Stimulated activated CD4-positive, alpha-beta T cell treated with anti-CD3 and anti-CD28 coated beads, Interleukin-15, amount 100 ng/mL, for 48 hours (primary cell): ENCODE measurements around the gene SECISBP2.
"Not testable (repeated sequence)": the region's sequence is repeated elsewhere in the genome, so short reads cannot be mapped to it uniquely, and the experiment has no call there.

Source experiments
- DNase-seq, 2 donors: peaks; one replicate each; pipeline ENCODE4 v3.0.0-alpha.2; 2020; ENCODE audit warnings: low read depth in 2 of 2

The SECISBP2 gene

DNA sequence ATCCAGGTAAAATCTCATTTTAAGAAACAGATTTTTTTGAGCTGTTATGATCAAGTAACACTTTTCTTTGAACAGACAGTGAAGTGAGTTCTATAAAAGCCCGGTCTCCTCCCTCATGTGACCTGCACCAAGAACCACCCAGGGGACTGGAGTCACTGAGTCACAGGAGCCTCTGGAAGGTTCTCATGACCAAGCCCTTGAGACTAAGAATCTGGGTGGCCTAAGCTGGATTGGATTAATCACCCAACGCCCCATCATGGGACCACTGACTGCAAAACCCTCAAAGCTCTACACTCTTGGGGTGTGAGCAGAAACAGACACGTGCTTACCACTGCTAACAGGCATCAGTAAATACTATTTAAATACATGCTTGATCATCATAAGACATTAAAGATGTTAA lies 48.4 kb downstream of the SECISBP2 start:
- no peak for DNase-seq

DNA sequence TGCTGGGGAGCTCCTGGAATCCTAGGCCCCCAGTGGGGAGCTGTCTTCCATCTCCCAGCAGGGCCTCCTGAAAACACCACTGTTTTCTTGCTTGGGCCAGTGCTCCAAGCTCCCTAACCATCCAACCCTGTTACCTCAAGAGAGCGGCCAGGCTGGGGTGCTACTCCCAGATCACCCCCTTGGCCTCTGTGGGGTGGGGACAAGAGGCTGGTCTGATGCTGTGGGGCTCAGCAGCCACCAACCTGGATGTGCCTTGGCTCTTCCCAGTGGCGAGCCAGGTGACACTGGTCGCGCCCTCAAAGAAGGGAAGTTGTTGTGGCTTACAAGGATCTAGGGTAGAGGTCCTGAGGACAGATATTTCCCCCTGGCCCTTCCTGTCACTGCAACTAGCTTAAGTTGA lies 49.0 kb downstream of the SECISBP2 start:
- DNase-seq, result no peak

DNA sequence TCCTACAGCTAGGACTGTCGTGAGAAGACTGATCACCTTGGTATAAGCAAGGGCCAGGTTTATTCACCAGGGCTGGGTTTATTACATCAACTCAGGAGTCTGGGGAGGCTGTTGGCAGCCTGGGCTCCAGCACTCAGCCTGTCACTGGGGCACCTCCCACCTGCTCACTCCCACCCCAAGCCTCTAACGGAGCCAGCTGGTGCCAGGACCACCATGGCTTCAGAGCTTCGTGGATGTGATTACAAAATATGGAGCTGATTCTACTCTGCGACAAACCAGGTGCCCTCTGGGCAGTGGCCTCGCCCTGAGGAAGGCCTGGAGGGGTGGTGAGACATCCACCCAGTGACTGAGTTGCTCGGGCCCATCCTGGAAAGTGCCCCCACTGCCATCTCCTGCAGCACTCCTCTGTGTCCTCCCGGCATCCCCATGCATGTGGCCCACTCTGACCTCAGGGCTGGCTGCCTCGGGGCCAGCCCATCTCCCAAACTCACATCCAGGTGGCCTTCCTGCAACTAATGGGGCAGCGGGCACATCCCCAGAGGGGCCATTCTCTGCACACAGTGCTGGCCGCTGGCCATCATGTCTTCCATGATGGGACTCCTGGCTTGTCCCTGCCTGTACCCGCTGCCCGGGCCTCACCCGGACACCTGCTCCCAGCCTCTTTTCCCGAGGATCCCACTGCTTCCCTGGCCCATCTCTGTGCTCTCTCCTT lies 49.6 kb downstream of the SECISBP2 start:
- DNase-seq, result no peak

DNA sequence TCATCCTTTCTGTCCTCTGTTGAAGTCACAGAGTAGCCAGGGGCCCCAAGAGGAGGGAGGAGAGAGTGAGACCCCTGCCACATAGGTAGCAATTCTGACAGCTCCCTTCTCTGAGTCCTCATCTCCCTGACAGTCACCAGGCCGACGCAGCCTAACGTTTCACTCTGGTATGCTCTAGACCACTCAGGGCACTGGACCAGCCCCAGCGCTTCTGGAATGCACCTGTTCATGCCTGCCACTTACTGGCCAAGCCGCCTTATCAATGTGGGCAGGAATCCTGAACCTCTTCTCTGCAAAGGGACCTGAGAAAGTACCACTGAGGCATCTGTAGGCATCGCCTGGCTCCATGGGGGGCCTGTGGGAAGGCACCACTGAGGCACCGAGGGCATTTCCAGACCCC lies 50.2 kb downstream of the SECISBP2 start:
- no peak for DNase-seq

DNA sequence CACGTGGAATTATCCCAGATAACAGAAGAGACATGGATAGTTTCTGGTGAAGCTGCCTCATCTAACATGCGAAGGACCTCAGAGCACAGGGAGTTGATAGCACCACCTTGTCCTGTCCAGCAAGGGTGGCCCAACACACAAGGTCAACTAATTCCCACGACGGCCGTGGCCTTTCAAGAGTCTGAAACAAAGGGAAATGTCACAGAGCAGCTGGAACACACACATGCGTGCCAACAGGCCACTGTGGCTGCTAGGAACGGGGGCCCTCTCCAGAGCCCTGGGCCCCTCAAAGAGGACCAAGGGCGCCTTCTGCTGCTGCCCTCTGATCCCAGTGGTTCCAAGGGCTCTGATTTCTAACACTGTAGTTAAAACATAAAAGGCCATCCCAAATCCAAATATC lies 50.7 kb downstream of the SECISBP2 start:
- no peak for DNase-seq

DNA sequence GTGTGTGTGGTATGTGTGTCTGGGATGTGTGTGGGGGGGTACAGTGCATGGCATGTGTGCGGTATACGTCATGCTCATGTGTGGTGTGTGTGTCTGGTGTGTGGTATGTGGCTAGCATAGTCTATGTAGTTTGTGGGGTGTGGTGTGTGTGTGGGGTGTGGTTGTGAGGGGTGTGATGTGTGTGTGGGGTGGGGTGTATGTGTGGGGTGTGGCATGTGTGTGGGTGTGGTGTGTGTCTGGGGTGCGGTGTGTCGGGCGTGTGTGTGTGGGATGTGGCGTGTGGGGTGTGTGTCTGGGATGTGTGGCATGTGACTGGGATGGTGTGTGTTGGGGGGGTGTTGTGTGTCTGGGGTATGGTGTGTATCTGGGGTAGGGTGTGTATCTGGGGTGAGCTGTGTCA lies 52.3 kb downstream of the SECISBP2 start:
- DNase-seq, result no peak

DNA sequence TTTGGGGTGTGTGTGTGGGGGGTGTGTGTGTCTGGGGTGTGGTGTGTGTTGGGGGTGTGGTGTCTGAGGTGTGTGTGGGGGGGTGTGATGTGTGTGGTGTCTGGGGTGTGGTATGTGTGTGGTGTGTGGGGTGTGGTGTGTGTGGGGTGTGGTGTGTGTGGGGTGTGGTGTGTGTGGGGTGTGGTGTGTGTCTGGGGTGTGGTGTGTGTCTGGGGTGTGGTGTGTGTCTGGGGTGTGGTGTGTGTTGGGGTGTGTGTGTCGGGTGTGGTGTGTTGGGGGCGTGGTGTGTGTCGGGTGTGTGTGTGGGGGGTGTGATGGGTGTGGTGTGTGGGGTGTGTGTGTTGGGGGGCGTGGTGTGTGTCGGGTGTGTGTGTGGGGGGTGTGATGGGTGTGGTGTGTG lies 53.5 kb downstream of the SECISBP2 start:
- DNase-seq, result not testable (repeated sequence)

DNA sequence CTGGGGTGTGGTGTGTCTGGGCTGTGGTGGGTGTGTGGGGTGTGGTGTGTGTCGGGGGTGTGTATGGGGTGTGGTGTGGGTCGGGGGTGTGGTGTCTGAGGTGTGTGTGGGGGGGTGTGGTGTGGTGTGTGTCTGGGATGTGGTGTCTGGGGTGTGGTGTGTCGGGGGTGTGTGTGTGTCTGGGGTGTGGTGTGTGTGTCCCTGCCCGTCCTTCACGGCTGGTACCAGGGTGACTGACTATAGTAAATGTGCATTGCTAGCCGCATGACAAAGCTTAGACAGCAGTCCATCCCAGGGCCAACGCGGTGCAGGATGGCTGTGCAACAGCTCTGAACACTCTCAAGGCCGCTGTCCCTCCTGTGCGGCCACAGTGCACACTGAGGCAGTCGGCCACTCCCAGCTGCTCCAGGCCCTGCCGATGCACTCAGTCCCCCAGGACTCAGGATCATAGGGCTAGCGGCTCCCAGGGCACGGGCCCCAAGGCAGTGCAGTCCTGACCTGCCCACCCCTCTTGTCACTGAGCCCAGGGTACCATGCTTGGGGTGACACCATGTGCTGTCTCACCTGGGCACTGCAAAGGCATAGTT lies 54.0 kb downstream of the SECISBP2 start:
- DNase-seq, result no peak

DNA sequence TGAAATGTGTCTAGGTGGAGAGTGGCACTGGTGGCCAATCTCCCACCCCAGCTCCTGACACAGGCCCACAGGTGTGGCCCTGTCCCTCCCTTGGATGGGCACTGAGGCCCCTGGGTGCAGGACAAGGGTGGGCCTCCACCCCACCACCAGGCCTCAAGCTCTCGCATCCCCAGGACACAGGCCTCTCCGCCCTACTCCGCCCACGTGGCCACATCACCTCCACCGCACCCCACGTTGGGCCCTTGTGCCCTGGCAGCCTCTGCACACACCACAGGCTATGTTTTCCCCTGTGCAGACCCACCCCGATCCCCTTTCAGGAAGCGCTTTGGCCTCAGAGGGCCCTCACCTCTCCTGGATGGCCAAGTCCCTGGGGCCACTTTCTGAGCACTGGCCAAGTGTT lies 54.7 kb downstream of the SECISBP2 start:
- DNase-seq, result no peak

DNA sequence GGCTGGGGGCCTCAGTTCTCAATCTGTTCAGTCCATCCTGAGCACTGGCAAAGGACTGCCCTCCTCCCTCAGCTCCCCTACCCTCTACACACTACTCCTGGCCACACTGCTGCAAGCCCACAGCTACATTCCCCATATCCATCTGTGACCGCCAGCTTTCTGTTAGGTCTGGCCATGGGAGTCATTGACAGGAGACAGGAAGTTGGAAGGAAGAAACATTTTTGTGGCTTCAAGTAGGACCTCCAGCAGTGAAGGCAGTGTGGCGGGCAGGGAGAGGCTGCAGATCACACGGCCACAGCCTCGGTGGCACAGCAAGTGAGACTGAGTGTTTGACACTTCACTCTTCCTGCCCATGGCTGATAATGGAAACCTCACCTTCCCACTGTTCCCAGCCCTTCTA lies 55.9 kb downstream of the SECISBP2 start:
- no peak for DNase-seq

DNA sequence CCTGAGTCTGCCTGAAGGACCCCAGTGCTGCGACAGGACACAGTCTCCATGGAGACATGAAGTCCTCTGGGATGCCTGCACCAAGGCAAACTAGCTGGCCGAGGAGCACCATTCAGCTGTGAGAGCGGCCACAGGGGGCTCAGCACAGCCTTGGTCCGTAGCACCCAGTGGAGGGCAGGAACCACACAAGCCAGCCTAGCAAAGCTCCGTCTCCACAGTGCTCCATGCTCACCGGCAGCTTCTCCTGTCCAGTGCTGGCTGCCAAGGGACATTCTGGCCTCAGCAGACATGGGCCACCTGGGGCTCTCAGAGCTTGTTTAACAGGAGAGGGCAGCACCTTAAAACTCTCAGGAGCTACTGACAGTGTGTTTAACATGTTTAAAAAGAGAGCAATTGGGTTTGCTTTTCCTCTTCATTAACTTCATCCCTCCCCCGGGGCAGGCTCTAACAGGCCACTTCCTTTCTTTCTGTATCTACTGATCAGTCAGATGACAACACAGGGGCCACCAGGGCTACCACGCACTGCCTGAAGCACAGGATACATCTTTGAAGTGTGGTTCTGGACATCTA lies 57.0 kb downstream of the SECISBP2 start:
- no peak for DNase-seq

DNA sequence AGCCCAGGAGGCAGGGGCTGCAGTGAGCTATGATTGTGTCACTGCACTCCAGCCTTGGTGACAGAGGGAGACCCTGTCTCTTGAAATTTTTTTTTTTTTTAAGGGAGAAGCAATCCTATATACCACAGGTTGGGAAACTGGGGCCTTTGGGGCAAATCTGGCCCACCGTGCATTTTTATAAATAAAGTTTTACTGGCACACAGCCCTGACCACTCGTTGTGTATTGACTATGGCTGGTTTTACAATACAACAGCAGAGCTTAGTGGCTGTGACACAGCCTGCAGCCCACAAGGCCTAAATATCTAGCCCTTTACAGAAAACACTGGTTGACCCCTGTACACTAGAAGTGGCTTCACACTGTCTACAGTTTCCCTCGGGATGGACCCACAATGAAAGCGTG lies 58.0 kb downstream of the SECISBP2 start:
- no peak for DNase-seq

DNA sequence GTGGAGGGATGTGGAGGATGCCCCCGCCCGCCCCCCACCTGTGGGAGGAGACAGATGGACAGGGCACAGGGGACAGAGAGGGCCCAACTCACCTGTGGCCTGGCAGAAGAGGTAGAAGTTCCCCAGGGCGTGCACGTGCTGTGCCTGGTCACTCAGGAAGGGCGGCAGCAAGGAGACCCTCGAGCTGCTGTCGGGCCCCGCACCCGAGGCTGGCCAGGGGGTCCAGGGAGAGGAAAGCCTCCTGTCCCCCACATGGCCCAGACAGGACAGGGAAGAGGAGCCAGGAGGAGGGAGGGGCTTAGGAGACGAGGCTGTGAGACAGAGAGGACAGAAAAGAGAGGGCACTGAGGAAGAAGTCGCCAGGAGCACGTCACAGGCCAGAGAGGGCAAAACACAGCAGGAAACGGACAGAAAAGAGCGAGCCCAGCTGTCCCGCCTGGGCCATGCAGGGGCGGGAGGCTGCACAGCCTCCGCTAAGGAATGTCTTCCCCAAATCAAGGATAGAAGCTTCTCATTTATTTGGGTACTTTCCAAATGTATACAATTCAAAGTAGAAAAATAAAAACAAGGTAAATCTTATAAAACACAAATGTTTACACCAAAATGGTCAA lies 58.5 kb downstream of the SECISBP2 start:
- DNase-seq, result no peak

DNA sequence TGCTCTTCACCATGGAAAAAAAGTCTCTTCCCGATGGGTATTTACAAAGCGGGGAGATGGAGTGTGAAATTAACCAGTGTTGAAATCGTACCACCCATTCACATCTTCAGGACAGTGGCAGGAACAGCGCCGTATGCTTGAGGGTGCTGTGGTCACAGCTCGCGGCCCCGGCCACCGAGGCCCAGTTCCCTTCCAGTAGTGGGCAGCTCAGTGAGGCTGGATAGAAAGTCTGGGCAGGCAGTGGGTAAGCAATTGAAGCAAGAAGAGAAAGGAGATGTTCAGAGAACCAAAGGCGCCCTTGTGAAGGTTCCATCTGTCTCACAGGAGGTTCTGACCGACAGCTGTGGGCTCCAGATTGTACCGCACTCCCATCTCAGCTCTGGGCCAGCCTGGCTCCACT lies 59.1 kb downstream of the SECISBP2 start:
- DNase-seq, result no peak

DNA sequence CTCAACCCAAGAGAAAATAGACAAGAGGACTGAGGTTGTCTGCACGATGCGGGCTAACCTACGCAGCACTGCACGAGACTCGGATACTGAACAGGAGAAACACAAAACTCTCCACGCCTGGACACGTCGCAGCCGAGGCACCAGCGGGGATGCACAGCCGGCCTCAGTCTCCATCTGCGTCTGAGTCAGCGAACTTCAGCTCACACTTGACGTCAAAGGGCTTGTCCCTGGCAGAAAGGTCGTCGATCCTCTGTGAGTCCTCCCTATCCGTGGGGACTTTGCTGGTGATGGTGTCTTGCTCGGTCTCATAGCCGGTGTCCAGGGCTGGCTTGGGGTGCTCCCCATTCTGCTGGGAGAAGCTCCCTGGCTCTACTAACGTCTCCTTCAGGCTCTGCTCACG lies 60.2 kb downstream of the SECISBP2 start:
- no peak for DNase-seq

DNA sequence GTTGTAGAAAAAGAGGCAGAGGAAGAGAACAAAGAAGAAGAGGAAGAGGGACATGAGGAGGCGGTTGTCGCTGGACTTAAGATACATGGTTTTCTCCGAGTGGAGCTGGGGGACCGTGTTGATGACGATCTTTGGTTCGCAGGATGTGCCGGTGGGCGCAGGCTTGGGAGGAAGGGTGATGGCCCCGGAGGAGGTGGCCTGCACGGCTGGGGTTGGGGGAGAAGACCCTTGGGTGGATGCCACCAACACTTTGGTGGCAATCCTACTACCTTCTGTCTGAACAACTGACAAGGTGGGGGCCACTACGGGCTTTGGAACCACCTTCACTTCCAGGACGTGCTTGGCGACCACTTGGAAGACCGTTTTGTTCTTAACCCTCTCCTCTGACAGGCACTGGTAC lies 60.7 kb downstream of the SECISBP2 start:
- no peak for DNase-seq

DNA sequence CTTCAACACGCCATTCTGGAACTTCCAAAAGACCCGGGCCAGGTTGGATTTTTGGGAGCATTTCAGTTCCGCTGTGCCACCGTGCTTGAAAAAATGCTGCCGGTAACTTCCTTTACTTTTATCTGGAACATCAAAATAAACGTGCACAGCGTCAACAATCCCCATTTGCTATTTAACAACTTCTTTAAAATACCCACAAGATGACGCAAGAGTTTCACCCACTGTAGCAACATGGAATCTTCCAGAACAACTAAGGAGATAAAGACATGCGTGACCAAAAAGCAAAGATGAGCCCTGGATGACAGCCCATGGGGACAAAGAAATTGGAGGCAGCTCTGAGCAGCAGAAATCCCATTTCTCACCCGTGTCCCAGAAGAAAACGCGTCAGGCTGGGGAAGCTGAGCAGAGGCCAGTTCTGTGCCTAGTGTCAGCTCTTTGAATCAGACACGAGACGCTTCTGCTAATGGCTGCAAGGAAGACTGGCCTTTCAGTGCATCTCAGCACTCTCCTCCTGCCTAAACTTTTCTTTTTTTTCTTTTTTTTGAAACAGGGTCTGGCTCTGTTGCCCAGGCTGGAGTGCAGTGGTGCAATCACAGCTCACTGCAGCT lies 61.3 kb downstream of the SECISBP2 start:
- DNase-seq, result no peak

DNA sequence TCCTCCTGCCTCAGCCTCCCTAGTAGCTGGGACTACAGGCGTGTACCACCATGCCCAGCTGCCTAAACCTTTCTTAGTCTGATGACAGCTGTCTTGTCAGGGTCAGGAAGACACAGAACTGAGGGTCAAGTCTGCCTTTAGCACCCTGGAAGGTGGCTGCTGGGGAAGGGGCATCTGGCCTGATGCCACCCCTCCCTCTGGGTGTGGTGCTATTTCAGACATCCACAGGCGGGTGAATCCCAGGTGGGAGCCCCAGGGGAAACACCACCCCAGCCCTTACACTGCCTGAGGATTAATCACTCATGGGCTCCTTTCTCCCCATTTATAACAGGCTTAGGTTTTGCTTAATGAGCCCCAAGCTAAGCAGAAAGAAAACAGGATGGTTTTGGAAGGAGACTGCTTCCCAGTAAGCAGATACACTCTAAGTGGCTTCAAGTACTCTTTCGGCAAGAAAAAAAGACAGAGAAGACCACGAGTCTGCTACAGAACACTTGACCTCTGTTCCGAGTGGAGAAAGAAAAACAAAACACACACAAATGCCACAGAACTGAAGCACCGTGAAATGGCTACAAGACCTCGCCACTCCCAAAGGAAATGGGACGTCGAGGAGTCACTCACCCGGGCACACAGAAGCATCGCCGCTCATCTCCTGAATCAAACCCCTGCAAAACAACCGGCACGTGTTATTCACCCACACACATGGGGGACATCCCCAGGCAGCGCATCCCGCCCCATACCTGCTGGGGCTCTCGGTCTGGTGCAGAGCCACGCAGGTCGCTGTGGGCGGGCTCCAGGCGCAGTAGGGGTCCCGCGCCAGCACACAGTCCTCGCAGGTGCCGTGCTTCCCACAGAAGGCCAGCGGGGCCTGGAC lies 62.4 kb downstream of the SECISBP2 start:
- DNase-seq, result no peak

DNA sequence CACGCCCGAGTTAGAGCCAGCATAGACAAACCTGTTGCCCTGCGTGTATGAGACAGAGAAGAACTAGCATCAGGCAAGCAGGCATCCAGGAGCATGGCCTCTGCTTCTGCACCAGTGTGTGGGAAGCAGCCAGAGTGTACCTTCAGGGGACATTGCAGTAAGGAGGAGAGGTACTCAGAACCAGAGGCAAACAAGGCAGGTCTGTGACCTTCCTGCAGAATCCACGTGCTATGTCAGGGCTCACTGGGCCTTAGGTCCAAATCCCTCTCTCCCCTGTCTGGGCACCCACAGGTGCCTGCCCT lies 63.0 kb downstream of the SECISBP2 start:
- DNase-seq, result no peak

DNA sequence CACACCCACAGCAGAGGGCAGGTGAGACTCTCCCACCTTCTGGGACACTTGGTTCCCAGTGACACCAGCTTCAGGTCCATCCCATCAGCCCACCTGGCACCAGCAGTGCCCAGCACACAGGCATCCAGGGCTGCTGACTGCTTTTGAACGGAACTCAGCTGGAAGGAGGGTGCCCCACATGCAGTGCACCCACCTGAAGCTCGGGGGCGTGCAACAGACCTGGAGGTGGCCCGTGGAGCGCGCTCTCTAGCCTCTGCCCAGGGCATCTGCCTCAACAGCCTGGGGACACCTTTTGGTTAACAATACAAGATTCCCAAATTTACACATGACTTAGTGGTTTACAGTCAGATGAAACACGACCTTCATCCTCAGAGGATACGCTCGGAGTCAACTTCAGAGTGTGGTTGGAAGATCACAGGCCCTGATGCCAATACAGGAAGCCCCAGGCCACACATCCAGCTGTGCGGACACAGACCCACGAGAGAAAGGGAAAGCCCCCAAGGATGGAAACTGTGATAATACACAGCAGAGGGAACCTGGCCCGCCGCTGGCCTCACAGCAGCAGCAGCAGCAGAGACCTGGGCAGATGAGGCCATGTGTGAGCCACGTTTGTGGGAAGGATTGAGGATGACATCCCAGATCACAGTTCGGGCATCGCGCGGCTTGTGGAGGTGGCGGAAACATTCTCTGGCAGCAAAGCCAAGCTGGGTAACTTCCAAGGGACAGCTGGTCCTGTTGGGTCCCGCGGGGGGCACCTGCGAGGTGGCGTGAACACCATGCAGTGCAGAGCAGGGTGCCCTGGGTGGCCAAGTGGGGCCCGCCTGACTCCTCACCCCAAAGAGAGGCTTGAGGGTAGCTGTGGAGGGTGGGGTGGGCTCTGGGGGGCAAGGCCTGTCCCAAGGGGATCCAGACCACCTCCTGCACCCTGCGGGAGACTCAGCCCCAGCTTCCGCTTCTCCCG lies 64.0 kb downstream of the SECISBP2 start:
- DNase-seq, result no peak
